GM18505 (cell line): Measurements from ENCODE around the gene CROCC2.

Experiments used
- ATAC-seq: cut with Tn5 transposase; IDR thresholded peaks from one replicate; pipeline ENCODE4 v1.9.1; 2021; ENCODE audit not compliant: unreplicated experiment
- POLR2A ChIP-seq: IDR thresholded peaks from 4 replicates; pipeline ENCODE4 v1.6.1; 2011; ENCODE audit warnings: borderline replicate concordance; ENCODE audit not compliant: insufficient read depth, insufficient read length; ENCODE audit errors: extremely low read depth

Gene CROCC2

DNA sequence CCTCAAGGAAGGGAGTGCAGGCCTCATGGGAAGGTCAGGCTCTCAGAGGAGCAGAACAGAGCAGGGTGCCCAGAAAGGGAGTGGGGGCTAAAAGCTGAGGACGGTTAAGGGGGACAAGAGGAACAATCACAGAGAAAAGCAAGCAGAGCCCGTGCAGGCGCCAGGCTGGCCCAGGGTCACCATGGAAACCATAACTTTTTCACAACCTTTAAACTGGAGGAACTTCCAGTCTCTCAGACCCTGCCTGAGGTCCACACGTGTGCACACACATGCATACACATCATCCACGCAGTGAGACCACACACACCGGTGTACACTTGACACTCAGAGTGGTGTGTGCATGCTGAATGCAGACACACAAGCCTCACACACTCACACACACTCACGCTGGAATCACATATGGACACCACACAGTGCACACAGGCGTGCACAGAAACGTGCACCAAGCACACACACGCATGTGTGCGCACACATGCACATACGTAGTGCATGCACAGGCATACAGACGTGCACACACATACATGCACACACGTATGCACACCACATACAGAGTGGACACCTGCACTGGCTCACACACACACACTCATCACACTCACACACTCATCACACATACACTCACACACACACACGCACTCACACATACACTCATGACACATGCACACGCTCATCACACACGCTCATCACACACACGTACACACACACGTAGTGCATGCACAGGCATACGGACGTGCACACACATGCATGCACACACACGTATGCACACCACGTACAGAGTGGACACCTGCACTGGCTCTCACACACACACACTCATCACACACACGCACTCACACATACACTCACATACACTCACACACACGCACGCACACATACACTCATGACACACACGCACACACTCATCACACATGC, 55.1 kb downstream of the CROCC2 start:
- no peak for ATAC-seq
- TF ChIP-seq POLR2A, result no peak

DNA sequence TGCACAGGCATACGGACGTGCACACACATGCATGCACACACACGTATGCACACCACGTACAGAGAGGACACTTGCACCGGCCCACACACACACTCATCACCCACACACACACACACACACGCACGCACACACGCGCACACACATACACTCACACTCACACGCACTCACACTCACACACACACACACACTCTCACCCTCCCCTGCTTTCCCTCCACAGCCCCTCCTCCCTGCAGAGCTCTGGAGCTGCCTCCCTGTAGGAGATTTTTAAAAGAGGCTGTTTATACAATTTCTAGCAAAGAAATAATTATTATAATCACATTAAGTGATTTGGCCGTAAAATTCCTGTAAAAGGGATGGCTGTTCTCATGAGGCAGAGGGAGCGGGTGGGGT, 55.8 kb downstream of the CROCC2 start:
- ATAC-seq, result no peak
- TF ChIP-seq POLR2A, result no peak

DNA sequence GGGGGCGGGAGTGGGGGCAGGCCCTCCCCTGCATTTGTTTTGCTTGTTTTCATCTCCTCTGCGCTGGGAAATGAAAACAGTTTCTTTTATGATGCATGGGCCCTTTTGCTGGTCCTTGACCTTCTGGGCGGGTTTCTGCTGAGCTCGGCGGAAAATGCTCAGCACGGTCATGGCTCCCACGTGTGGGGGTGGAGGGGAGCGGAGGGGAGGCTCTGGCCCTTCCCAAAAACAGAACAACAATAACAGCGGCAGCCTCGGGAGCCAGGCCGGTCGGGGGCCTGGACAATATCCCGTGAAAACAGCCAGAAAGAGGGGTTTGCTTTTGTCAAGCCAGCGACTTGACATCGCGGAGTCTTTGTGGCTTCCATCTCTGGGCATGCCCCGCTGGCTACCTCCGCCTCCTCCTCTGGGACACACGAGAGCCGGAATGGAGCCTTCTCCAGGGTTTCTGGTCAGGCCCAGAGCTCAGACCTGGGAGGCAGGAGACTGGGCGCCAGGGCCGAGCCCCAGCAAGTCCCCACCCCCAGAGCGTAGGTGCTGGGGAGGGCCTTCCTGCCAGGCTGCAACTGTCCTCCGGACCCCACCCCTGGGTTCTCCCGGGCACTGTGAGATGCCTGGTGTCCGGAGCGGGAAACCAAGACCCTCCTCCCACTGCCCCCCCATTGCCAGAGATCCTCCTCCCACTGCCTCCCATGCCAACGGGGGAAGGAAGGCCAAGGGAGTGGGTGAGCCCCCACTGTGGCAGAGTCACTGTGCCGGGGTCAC, 56.3 kb downstream of the CROCC2 start:
- TF ChIP-seq POLR2A, result no peak
- ATAC-seq, result no peak

DNA sequence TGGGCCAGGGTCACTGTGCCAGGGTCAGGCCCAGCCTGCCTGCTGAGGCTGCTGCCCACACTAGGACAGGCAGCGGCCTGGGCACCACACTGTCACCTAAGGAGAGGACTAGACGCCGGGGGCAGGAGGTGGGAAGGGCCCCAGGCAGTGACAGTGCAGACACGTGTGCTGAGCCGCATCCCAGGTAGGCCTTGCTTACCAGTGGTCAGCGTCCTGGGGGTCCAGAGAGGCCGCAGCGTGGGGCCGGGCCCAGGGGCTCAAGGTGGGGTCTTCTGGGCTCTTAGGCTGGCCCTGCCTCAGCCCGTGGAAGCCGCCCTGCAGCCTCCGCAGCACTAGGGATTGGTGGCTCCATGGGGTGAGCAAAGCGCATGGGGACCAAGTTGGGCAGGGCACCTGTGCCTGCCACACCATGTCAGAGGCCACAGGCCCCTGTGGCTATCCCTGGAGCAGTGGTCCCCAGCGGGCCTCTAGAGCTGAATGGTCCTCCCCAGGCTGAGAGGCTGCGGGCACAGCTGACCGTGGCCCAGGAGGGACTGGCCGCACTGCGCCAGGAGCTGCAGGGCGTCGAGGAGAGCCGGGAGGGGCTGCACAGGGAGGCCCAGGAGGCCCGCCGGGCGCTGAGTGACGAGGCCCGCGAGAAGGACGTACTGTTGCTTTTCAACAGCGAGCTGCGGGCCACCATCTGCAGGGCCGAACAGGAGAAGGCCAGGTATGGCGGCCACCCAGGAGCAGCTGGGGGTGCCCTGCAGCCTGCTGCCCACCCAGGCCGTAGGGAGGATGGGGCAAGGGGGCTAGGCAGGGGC, 57.1 kb downstream of the CROCC2 start:
- no peak for TF ChIP-seq POLR2A
- no peak for ATAC-seq

DNA sequence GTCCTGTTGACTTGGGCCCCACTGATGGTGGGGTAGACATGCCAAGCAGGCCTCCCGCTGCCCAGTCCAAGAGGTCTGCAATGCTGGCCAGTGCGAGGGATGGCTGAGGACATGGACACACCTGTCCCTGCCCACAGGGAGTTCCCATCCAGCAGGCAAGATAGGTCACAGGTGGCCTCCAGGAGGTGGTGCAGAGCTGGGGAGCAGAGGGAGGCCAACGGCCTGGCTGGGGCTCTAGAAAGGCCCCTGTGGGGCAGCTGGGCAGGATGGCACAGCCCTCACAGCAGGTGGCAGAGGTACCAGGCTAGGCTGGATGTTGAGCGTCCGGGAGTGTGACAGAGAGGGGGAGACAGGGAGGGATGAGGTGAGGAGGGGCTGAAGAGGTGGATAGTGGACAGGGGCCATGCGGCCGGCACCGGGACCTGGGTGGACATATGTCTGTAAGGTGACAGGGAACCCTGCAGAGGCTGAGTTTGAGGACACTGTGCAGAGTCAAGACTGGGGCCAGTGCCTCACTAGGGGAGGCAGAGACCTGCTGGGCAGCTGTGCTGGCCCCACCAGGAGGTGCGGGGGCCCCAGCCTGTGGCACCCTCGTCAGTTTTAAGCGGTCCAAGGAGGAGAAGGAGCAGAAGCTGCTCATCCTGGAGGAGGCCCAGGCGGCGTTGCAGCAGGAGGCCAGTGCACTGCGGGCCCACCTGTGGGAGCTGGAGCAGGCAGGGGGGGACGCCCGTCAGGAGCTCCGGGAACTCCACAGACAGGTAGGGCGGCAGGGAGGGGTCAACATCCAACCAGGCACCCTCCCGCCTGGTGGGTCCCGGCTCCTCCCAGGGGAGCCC, 58.0 kb downstream of the CROCC2 start:
- no peak for TF ChIP-seq POLR2A
- ATAC-seq, result no peak

DNA sequence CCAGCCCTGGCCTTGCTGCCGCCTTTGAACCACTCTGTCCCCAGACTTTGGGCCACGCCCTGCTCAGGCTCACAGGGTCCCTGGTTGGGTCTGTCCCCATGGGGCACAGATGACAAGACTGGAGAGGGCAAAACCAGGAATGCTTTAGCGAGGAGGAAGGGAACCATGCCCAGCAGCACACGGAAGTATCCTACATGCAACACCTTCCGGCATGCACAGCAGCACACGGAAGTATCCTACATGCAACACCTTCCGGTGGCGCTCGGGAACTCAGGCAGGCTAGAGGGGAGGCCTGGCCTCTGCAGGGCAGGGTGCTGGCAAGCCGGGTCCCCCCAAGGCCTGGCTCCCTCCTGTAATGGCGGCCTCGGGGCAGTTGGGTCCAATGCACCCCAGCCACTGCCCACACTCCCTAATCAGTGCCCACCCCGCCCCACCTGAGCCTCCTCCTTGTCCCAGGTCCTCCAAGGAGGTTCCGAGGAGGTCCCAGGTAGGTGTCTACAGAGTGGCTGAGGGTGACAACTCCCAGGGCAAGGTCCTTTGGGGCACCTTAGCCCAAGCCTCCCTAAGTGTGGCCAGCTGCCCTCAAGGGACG, 58.7 kb downstream of the CROCC2 start:
- no peak for TF ChIP-seq POLR2A
- ATAC-seq, result no peak

DNA sequence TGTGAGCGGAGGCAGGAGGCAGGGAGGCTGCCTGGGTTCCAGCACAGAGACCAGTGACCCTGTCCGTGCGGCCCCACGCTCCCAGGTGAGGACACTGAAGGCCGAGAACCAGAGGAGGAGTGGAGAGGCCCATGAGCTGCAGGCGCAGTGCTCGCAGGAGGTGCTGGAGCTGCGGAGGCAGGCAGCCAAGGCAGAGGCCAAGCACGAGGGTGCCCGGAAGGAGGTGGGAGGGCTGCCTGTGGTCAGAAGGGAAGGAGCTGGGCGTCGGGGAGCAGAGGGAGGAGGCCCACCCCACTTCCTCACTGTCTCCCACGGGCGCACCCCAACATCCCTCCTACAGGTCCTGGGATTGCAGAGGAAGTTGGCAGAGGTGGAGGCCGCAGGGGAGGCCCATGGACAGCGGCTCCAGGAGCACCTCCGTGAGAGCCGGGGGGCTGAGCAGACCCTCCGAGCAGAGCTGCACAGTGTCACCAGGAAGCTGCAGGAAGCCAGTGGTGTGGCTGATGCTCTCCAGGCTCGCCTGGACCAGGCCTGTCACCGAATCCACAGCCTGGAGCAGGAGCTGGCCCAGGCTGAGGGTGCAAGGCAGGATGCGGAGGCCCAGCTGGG, 59.3 kb downstream of the CROCC2 start:
- TF ChIP-seq POLR2A, result no peak
- no peak for ATAC-seq

DNA sequence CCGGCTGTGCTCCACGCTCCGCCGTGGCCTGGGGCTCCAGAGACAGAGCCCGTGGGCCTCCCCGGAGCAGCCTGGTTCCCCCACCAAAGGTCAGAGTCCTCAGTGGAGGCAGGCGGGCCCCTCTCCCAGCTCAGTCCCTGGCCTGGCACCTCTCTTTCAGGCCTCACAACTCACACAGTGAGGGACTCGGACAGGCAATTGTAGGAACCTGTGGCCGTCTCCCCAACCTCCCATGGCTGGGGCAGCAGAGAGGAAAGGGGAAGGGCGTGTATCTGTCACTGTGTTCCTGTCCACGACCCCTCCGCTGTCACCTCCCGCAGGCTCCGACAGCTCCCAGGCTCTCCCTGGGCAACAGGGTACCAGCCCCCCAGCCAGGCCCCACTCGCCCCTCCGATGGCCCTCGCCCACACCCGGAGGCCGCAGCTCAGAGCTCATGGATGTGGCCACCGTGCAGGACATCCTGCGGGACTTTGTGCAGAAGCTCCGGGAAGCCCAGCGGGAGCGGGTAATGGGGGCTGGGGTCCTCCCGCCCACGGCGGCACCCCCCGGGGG, 59.8 kb downstream of the CROCC2 start:
- ATAC-seq, result no peak

DNA sequence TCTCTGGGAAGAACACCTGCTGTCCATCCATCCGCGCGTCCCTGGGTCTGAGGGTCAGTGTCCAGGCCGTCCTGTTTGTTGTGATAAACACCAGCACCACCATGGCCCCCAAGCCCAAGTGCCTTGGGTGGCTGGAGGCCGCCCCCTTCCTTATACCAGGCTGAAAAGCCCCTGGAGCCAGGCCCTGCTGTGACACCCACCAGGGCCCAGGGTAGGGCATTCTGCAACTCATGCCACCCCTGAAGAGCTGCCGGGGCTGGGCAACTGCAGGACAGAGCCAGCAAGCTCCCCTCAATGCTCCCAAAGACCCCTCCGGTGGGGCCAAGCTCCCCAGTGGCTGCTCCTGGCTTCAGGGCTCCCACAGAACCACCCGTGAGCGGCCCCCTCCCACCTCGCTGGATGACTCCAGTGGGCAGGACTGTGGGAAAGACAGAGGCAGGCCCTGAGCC, 60.3 kb downstream of the CROCC2 start:
- TF ChIP-seq POLR2A, result no peak
- no peak for ATAC-seq

More for the DNA sequence above, 59.8 kb downstream of the CROCC2 start:
- no peak for TF ChIP-seq POLR2A

DNA sequence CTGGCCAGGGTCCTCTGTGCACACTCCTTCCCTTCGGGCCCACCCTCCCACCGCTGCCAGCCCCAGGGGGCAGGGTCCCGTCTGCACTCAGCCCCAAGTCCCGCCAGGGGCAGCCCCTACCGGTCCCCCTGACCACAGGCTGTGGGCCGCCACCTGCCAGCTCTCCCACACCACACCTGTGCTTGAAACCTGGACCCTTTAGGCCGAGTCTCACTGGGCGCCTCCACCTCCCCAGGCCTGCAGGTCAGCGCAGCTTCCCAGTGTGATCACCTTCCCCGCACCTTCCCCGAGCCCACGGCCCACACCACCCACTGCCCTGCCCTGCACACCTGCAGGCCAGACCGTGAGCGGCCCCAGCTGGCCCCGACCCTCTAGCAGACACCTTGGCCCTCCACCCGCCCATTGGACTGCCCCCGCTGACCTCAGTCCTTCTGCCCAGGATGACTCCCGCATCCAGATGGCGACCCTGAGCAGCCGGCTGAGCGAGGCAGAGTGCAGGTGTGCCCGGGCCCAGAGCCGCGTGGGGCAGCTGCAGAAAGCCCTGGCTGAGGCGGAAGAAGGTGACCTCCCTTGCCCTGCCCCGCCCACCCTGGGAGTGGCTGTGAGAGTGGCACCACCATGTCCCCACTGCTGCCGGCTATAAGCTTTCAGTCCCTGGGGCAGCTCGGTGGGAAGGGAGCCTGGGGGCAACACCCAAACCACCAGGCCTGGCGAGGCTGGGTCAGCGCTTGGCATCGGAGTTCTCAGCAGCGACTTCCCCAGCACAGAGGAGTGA, 61.0 kb downstream of the CROCC2 start:
- TF ChIP-seq POLR2A, result no peak
- ATAC-seq, result no peak
